ENCODE data around the gene PLA2G15.
A peak's percentile ranks its signal among the peaks of the same experiment; 100 is the strongest.

The PLA2G15 gene, protein sequence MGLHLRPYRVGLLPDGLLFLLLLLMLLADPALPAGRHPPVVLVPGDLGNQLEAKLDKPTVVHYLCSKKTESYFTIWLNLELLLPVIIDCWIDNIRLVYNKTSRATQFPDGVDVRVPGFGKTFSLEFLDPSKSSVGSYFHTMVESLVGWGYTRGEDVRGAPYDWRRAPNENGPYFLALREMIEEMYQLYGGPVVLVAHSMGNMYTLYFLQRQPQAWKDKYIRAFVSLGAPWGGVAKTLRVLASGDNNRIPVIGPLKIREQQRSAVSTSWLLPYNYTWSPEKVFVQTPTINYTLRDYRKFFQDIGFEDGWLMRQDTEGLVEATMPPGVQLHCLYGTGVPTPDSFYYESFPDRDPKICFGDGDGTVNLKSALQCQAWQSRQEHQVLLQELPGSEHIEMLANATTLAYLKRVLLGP

DNA sequence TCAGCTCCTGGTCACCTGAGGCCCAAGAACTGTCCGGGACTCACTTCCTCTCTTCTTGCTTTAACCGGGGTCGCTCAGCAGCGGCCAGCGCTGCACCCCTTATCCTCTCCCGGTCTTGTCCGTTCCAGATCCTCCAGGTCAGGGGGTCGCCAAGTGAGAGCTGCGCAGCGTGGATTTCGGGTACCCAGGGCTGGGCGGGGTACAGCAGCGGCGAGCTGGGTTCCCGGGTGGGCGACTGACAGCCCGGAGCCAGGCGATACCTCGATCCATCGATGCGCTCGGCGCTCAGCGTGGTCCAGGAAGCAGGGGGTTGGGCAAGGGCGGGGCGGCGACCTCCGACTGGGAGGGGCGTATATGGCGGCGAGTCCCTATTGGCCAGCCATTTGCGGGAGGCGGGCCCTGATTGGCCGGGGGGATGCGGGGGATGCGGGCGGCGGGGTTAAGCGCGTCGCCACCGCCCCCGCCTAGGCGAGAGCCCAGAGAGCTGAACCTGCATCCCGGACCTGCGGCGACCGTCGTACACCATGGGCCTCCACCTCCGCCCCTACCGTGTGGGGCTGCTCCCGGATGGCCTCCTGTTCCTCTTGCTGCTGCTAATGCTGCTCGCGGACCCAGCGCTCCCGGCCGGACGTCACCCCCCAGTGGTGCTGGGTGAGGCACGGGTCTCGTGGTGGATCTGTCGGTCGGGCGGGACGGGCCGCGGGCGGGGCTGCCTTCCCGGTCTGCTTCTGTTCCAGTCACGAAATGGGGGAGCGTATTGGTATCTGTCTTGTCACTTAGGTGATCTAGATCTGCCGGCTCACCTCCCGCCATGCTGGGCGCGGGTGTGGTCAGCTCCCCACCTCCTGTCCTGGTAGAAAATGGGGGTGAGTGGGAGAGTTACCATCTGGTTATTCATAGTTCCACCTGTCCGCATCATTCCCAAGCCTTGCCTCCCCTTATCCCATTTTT lies at the start of gene PLA2G15:
PLA2G15 (plus strand) TSS at position 471 of the 951 bp plus-strand sequence; CDS start at position 525, 54 bp downstream.
- TF ChIP-seq, protein P1, sequence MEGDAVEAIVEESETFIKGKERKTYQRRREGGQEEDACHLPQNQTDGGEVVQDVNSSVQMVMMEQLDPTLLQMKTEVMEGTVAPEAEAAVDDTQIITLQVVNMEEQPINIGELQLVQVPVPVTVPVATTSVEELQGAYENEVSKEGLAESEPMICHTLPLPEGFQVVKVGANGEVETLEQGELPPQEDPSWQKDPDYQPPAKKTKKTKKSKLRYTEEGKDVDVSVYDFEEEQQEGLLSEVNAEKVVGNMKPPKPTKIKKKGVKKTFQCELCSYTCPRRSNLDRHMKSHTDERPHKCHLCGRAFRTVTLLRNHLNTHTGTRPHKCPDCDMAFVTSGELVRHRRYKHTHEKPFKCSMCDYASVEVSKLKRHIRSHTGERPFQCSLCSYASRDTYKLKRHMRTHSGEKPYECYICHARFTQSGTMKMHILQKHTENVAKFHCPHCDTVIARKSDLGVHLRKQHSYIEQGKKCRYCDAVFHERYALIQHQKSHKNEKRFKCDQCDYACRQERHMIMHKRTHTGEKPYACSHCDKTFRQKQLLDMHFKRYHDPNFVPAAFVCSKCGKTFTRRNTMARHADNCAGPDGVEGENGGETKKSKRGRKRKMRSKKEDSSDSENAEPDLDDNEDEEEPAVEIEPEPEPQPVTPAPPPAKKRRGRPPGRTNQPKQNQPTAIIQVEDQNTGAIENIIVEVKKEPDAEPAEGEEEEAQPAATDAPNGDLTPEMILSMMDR (IDR thresholded peaks at IDR 0.05) = peak in 1 of 2 experiments; percentile 11

DNA sequence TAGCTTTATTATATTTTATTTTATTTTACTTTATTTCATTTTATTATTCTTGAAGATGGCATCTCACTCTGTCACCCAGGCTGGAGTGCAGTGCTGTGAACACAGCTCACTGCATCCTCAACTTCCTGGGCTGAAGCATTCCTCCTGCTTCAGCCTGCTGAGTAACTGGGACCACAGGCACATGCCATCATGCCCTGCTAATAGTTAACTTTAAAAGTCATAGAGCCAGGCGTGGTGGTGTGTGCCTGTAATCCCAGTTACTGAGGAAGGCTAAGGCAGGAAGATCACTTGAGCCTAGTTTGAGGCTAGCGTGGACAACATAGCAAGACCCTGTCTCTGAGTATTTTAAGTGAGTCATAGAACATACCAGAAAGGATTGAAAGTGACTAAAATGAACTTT lies 47.9 kb upstream of the PLA2G15 start:
- intact Hi-C loops (cut with DNase I; ENCODE audit: low total_unique reads) = no loop called here
- no peaks in the 10 kb centered on the region for H3K9me3 ChIP-seq
- no peak for DNase-seq
- no peaks in the 10 kb centered on the region for H3K27me3 ChIP-seq
- no peak overlapping the region for H3K4me3 ChIP-seq
- H3K27ac ChIP-seq = no peak overlapping the region
- H3K4me1 ChIP-seq = no peaks in the 10 kb centered on the region
- TF ChIP-seq, protein P1 (IDR thresholded peaks at IDR 0.05) = no peak
- H3K36me3 ChIP-seq = peaks cover 8 to 25% (median 10%) of the 10 kb centered on the region in 3 donors

More for the DNA sequence above, at the start of gene PLA2G15:
- Histone ChIP-seq H3K27me3 (no peaks in the 10 kb centered on the region), H3K9me3 (no peaks in the 10 kb centered on the region), H3K36me3 (peaks cover 9 to 17% (median 11%) of the 10 kb centered on the region in 3 donors), H3K27ac (peak within 1 kb of the TSS; percentile 66 to 76), H3K4me3 (peak within 1 kb of the TSS; percentile 91 to 95), H3K4me1 (peaks cover 0 to 39% (median 32%) of the 10 kb centered on the region in 4 donors)
- peak; percentile 94 to 98 for DNase-seq
- intact Hi-C loops (cut with DNase I; ENCODE audit: low total_unique reads) = no loop called here

DNA sequence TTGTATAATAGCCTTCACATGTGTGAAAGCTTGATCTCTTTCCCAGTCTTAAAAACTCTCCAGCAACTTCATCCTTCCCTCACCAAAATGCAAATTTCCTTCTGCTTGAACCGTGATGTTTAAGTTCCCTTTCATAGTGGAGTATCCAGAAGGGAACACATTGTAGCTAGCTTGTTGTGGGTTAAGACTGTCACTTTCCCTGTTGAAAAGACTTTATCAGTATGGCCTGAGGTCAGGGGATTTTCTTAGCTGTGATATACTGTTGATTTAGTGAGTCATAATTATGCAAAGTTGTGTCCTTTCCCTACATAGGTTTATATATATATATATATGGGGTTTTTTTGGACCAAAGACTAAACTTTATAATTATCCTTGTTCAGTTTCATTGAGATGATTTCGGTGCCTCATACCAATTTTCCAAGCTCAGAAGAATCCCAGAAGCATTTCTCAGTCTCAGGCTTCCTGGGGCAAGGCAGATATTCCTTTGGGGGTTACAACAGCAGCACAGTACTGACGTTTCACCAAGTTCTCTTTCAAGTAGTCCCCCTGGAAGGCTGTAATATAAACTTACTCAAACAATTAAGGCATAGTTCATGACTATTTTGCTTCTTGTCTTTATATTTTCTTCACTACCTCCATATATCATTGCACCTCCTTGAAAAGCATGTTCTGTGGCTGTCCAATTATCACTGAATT lies 44.9 kb upstream of the PLA2G15 start:
- Histone ChIP-seq H3K27ac (no peak overlapping the region), H3K36me3 (peaks cover 0 to 1% (median 0%) of the 10 kb centered on the region in 3 donors), H3K4me3 (no peak overlapping the region), H3K27me3 (no peaks in the 10 kb centered on the region), H3K4me1 (no peaks in the 10 kb centered on the region), H3K9me3 (no peaks in the 10 kb centered on the region)
- TF ChIP-seq, protein P1 (IDR thresholded peaks at IDR 0.05) = no peak
- intact Hi-C loops (cut with DNase I; ENCODE audit: low total_unique reads) = no loop called here
- DNase-seq = no peak

DNA sequence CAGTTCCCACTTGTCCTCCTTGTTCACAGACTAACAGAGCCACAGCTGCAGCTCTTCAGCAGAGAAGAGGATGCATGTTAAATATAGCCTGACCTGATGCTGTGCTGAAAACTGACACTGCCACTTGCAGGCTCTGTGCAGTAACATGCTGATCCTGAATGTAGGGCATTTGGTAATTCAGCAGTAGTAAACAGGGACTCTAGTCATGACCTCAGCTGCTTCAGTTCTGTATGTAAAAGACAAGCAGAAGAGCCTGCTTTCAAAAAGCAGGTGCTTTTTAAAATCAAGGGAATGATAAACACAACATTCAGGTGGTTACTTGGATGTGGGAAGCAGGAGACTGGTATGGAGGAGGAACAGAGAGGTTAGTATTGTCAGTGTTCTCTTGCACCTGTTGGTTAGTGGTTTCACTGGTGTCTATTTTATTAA lies 43.1 kb upstream of the PLA2G15 start:
- intact Hi-C loops (cut with DNase I; ENCODE audit: low total_unique reads) = no loop called here
- TF ChIP-seq, protein P1 (IDR thresholded peaks at IDR 0.05) = no peak
- Histone ChIP-seq H3K27me3 (no peaks in the 10 kb centered on the region), H3K36me3 (no peaks in the 10 kb centered on the region), H3K27ac (no peak overlapping the region), H3K4me3 (no peak overlapping the region), H3K9me3 (no peaks in the 10 kb centered on the region), H3K4me1 (no peaks in the 10 kb centered on the region)
- no peak for DNase-seq

DNA sequence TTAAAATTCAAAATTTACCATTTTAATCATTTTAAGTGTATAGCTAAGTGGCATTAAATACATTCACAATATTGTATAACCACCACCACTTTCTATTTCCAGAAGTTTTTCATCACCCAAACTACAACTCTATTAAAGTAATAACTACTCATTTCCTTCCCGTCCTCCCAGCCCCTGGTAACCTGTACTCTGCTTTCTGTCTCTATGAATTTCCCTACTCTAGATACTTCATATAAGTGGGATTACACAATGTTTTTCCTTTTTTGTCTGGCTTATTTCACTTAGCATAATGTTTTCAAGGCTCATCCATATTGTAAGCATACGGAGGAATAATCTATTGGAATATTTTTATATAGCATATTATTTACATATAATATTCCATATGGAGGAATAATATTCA lies 38.9 kb upstream of the PLA2G15 start:
- no peak for DNase-seq
- Histone ChIP-seq H3K9me3 (no peaks in the 10 kb centered on the region), H3K4me1 (no peaks in the 10 kb centered on the region), H3K36me3 (no peaks in the 10 kb centered on the region), H3K4me3 (no peak overlapping the region), H3K27me3 (no peaks in the 10 kb centered on the region), H3K27ac (no peak overlapping the region)
- intact Hi-C loops (cut with DNase I; ENCODE audit: low total_unique reads) = no loop called here
- TF ChIP-seq, protein P1 (IDR thresholded peaks at IDR 0.05) = no peak

Measured in tibial artery (tissue), 4 donors.